H1 (cell line): ENCODE data around the gene PITPNB. TPM values are rescaled to one million over a fixed set of nuclear protein-coding genes. Genes with fewer than 3 reads are reported as not detected.

Source experiments
- CTCF ChIA-PET: fragments of 300-600 bp; sonication (Branson Sonifier 250); formaldehyde crosslinking; loops from one replicate; lab custom pipeline; 2021; ENCODE audit not compliant: partially characterized antibody; lab: Charles Lee
- POLR2A ChIA-PET: fragments of 300-600 bp; sonication (Branson Sonifier 250); formaldehyde crosslinking; loops from one replicate; lab custom pipeline; 2021; ENCODE audit warnings: inconsistent platforms; ENCODE audit not compliant: partially characterized antibody; lab: Charles Lee
- DNase-seq, 2 experiments: peaks; one replicate each; pipeline versions ENCODE4 v3.0.0 to v3.0.0-alpha.2; 2010 to 2022; ENCODE audit warnings: low spot score in 2 of 2, low read depth in 1 of 2, mixed read lengths in 1 of 2
- FAIRE-seq: peaks from 2 replicates; lab custom pipeline; 2011; peaks lifted over from hg19 to GRCh38; lab: Jason Lieb, UNC
- H2AFZ ChIP-seq: 2 replicates; pipeline ENCODE4 v1.8.1; 2012; ENCODE audit warnings: low read length, inconsistent platforms
- H2AK5ac ChIP-seq: 2 replicates; pipeline ENCODE4 v1.6.1; 2013; ENCODE audit warnings: low read depth, low read length
- H2BK120ac ChIP-seq: replicated peaks from 2 replicates; pipeline ENCODE3; 2013; ENCODE audit warnings: low read depth, low read length, inconsistent platforms
- H2BK12ac ChIP-seq: 2 replicates; pipeline ENCODE4 v1.6.1; 2013; ENCODE audit warnings: low read depth, low read length
- H2BK15ac ChIP-seq: 2 replicates; pipeline ENCODE4 v1.6.1; 2013; ENCODE audit warnings: low read length
- H2BK20ac ChIP-seq: 2 replicates; pipeline ENCODE4 v1.6.1; 2013; ENCODE audit warnings: low read length
- H2BK5ac ChIP-seq: 2 replicates; pipeline ENCODE4 v1.6.1; 2013; ENCODE audit warnings: low read depth, low read length
- H3K14ac ChIP-seq: 2 replicates; pipeline ENCODE4 v1.6.1; 2013; ENCODE audit warnings: inconsistent platforms; ENCODE audit not compliant: insufficient read length
- H3K18ac ChIP-seq: 2 replicates; pipeline ENCODE4 v1.6.1; 2013; ENCODE audit warnings: low read length; ENCODE audit errors: extremely low read depth
- H3K23ac ChIP-seq: 2 replicates; pipeline ENCODE4 v1.6.1; 2013; ENCODE audit warnings: inconsistent platforms; ENCODE audit not compliant: insufficient read length
- H3K23me2 ChIP-seq: 2 replicates; pipeline ENCODE4 v1.6.1; 2013; ENCODE audit warnings: low read depth, low read length
- H3K27ac ChIP-seq: 2 replicates; pipeline ENCODE4 v1.6.1; 2011; ENCODE audit warnings: low read depth, low read length, inconsistent platforms
- H3K27me3 ChIP-seq, 4 experiments: replicated peaks in 1 of 4; 1 replicate in 1 of 4; 2 replicates in 3 of 4; pipeline versions ENCODE4 v1.6.1 to v1.8.1; 2011 to 2013; ENCODE audit warnings: low read length in 3 of 4, mild to moderate bottlenecking in 3 of 4, inconsistent platforms in 2 of 4, mixed read lengths in 2 of 4, moderate library complexity in 1 of 4; ENCODE audit not compliant: control insufficient read depth in 3 of 4, insufficient read depth in 3 of 4; ENCODE audit errors: extremely low read depth in 1 of 4
- H3K36me3 ChIP-seq, 4 experiments: 2 replicates each; pipeline versions ENCODE4 v1.6.1 to v1.8.1; 2011 to 2013; ENCODE audit warnings: mild to moderate bottlenecking in 4 of 4, low read length in 3 of 4, moderate library complexity in 2 of 4, control low read depth in 1 of 4, inconsistent platforms in 1 of 4; ENCODE audit not compliant: insufficient read depth in 4 of 4, control insufficient read depth in 2 of 4
- H3K4ac ChIP-seq: replicated peaks from 2 replicates; pipeline ENCODE3; 2013; ENCODE audit warnings: low read length, low read depth, mixed read lengths, inconsistent platforms; ENCODE audit not compliant: insufficient read length
- H3K4me1 ChIP-seq, 4 experiments: replicated peaks in 1 of 4; 1 replicate in 1 of 4; 2 replicates in 3 of 4; pipeline versions ENCODE4 v1.6.1 to v1.8.1; 2011 to 2013; ENCODE audit warnings: low read length in 3 of 4, inconsistent platforms in 2 of 4, mixed read lengths in 1 of 4; ENCODE audit not compliant: insufficient read depth in 4 of 4, control insufficient read depth in 3 of 4
- H3K4me2 ChIP-seq, 2 experiments: 2 replicates each; pipeline versions ENCODE4 v1.6.1 to v1.8.1; 2011 to 2013; ENCODE audit warnings: low read depth in 2 of 2, low read length in 2 of 2, control low read depth in 1 of 2, inconsistent platforms in 1 of 2, mild to moderate bottlenecking in 1 of 2; ENCODE audit not compliant: insufficient read depth in 1 of 2
- H3K4me3 ChIP-seq, 4 experiments: fragments of 200-600, 300-600 bp in 1 of 4; sonication (generic), shearing (Covaris generic), sonication (Bioruptor Twin) in 1 of 4; 2 replicates each; pipeline versions ENCODE4 v1.5.1 to v1.8.1; 2011 to 2016; ENCODE audit warnings: low read length in 4 of 4, low read depth in 3 of 4, control low read depth in 2 of 4, inconsistent platforms in 2 of 4, mild to moderate bottlenecking in 2 of 4, mixed read lengths in 1 of 4, moderate library complexity in 1 of 4; ENCODE audit not compliant: insufficient read depth in 2 of 4; ENCODE audit errors: extremely low read depth in 1 of 4
- H3K56ac ChIP-seq: replicated peaks from 2 replicates; pipeline ENCODE3; 2013; ENCODE audit warnings: low read depth, mild to moderate bottlenecking, mixed read lengths, low read length, inconsistent platforms; ENCODE audit not compliant: insufficient read length
- H3K79me1 ChIP-seq: 2 replicates; pipeline ENCODE4 v1.6.1; 2013; ENCODE audit warnings: low read depth, low read length, control low read depth
- H3K79me2 ChIP-seq, 2 experiments: 2 replicates each; pipeline versions ENCODE4 v1.6.1 to v1.8.1; 2012 to 2013; ENCODE audit warnings: low read length in 2 of 2, mild to moderate bottlenecking in 2 of 2, inconsistent platforms in 1 of 2; ENCODE audit not compliant: insufficient read depth in 2 of 2, control insufficient read depth in 1 of 2
- H3K9ac ChIP-seq, 4 experiments: replicated peaks in 1 of 4; 1 replicate in 1 of 4; 2 replicates in 3 of 4; pipeline versions ENCODE4 v1.6.1 to v1.8.1; 2011 to 2013; ENCODE audit warnings: low read depth in 3 of 4, low read length in 3 of 4, control low read depth in 2 of 4, mild to moderate bottlenecking in 2 of 4, moderate library complexity in 2 of 4, inconsistent platforms in 1 of 4; ENCODE audit errors: extremely low read depth in 1 of 4
- H3K9me3 ChIP-seq, 2 experiments: 2 replicates each; pipeline versions ENCODE4 v1.6.1 to v1.8.1; 2012 to 2013; ENCODE audit warnings: mild to moderate bottlenecking in 2 of 2, moderate library complexity in 2 of 2, control low read depth in 1 of 2, inconsistent platforms in 1 of 2, low read depth in 1 of 2, low read length in 1 of 2, mixed read lengths in 1 of 2; ENCODE audit not compliant: insufficient read depth in 2 of 2
- H4K20me1 ChIP-seq, 2 experiments: replicated peaks in 1 of 2; 2 replicates each; pipeline versions ENCODE3 to v1.8.1; 2011 to 2013; ENCODE audit warnings: inconsistent platforms in 2 of 2, low read length in 2 of 2, mild to moderate bottlenecking in 1 of 2; ENCODE audit not compliant: insufficient read depth in 2 of 2, control insufficient read depth in 1 of 2
- H4K5ac ChIP-seq: 2 replicates; pipeline ENCODE4 v1.6.1; 2013; ENCODE audit warnings: low read length, low read depth, mixed read lengths, inconsistent platforms; ENCODE audit not compliant: insufficient read length
- H4K8ac ChIP-seq: 2 replicates; pipeline ENCODE4 v1.8.0; 2013; ENCODE audit warnings: mild to moderate bottlenecking, moderate library complexity, low read length, inconsistent platforms; ENCODE audit not compliant: insufficient read depth; ENCODE audit errors: extremely low read depth
- H4K91ac ChIP-seq: replicated peaks from 2 replicates; pipeline ENCODE3; 2013; ENCODE audit warnings: low read length, mixed read lengths, inconsistent platforms; ENCODE audit not compliant: insufficient read length
- BACH1 ChIP-seq: IDR thresholded peaks from 2 replicates; pipeline ENCODE4 v1.6.1; 2012; ENCODE audit warnings: low read length, improper control_type of control experiment
- BRCA1 ChIP-seq: IDR thresholded peaks from 2 replicates; pipeline ENCODE4 v1.6.1; 2012; ENCODE audit warnings: low read depth, low read length, improper control_type of control experiment
- CBX8 ChIP-seq: fragments of 300-800, 300-1000 bp; sonication (generic); IDR thresholded peaks from 2 replicates; pipeline ENCODE4 v1.7.1; 2016; ENCODE audit warnings: low read depth, low read length, borderline replicate concordance
- CHD2 ChIP-seq: IDR thresholded peaks from 2 replicates; pipeline ENCODE4 v1.6.1; 2012; ENCODE audit warnings: low read length, improper control_type of control experiment
- CREB1 ChIP-seq: IDR thresholded peaks from 2 replicates; pipeline ENCODE4 v1.6.1; 2012; ENCODE audit warnings: inconsistent platforms
- MAFK ChIP-seq: IDR thresholded peaks from 2 replicates; pipeline ENCODE4 v1.6.1; 2012; ENCODE audit warnings: low read depth, mild to moderate bottlenecking, improper control_type of control experiment, low read length
- POU5F1 ChIP-seq: IDR thresholded peaks from 2 replicates; pipeline ENCODE4 v1.6.1; 2011; ENCODE audit warnings: low read depth, mild to moderate bottlenecking, low read length, moderate library complexity
- RXRA ChIP-seq: IDR thresholded peaks from 2 replicates; pipeline ENCODE4 v1.6.1; 2011; ENCODE audit warnings: low read depth, mild to moderate bottlenecking, low read length, moderate library complexity; ENCODE audit not compliant: insufficient read depth
- SAP30 ChIP-seq: fragments of 300-600 bp; sonication (generic); IDR thresholded peaks from 2 replicates; pipeline ENCODE4 v1.7.1; 2012; ENCODE audit warnings: low read length, moderate library complexity, mild to moderate bottlenecking, inconsistent platforms; ENCODE audit not compliant: insufficient read depth, insufficient replicate concordance
- SIX5 ChIP-seq: IDR thresholded peaks from 2 replicates; pipeline ENCODE4 v1.6.1; 2011; ENCODE audit warnings: mild to moderate bottlenecking, low read depth, low read length
- SP4 ChIP-seq: IDR thresholded peaks from 2 replicates; pipeline ENCODE4 v1.6.1; 2012; ENCODE audit warnings: low read length, inconsistent platforms
- TBP ChIP-seq: IDR thresholded peaks from 2 replicates; pipeline ENCODE4 v1.6.1; 2011; ENCODE audit warnings: low read depth, low read length, improper control_type of control experiment
- TEAD4 ChIP-seq: IDR thresholded peaks from 2 replicates; pipeline ENCODE4 v1.6.1; 2012; ENCODE audit warnings: low read depth, low read length, inconsistent platforms, mixed read lengths
- ZNF274 ChIP-seq: IDR thresholded peaks from 2 replicates; pipeline ENCODE4 v1.7.0; 2012; ENCODE audit warnings: low read length, borderline replicate concordance; ENCODE audit errors: extremely low read depth
- WGBS, 2 experiments: shearing (Covaris generic) in 1 of 2; methylation state at CpG; one replicate each; pipeline versions ENCODE4 v1.1.6 to v1.1.7; 2013 to 2015; ENCODE audit warnings: low lambda C conversion rate in 2 of 2, mixed read lengths in 2 of 2, inconsistent platforms in 1 of 2, low coverage in 1 of 2, missing lambda C conversion rate in 1 of 2; ENCODE audit not compliant: insufficient replicate concordance in 2 of 2, insufficient coverage in 1 of 2, insufficient read length in 1 of 2; ENCODE audit errors: extremely low coverage in 1 of 2, missing lambda C conversion rate in 1 of 2; 5-methylcytosine and 5-hydroxymethylcytosine counted together
- polyA plus RNA-seq, 7 experiments: library from polyadenylated mRNA; depleted of rRNA in 3 of 7; stranded (reverse) in 5 of 7; unstranded in 2 of 7; fragments of >200 nt in 5 of 7; fragments of 200-250 nt in 2 of 7; gene quantifications; 1 replicate in 5 of 7; 2 replicates in 1 of 7; 4 replicates in 1 of 7; pipeline versions ENCODE4 v1.2.1 to v1.2.3, GENCODE V29; 2011 to 2013; ENCODE audit warnings: missing spikeins in 2 of 7, mixed read lengths in 2 of 7
- total RNA-seq: library from RNA; stranded (reverse); fragmentation: NEBNext Ultra II Directional; extraction: Animal tissue kit (Norgen Biotek cat#: 25700); gene quantifications from 2 replicates; pipeline ENCODE4 v1.2.1, GENCODE V29; 2021
- TF ChIP-seq, protein P1 (sequence below): IDR thresholded peaks from 2 replicates; pipeline ENCODE4 v1.6.1; 2011; ENCODE audit warnings: low read length, improper control_type of control experiment

The PITPNB gene
- total and polyA plus RNA-seq, 2 of the 8 experiments (the other 6 are each of a cell fraction or from before 2014, with no cell fraction given), result 24.6 to 89.3 TPM

DNA sequence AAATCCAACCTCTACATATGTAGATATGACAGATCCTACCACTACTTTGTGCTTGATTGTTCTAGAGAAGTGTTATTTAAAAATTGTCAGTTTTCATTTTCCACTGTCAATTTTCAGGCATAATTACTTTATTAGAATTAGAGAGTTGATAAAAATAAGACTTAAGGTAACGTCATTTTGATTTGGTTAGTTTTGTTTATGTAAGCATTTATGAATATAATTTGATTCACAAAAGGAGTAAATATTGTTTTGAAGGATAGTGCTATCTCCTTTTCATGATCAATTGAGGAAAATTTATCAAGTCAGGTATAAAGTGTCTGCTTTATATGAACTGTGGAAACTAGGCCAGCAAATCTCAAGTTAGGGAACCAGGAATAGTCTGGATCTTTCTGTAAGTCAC is 42.6 kb upstream of the PITPNB start:
- no peaks in the 10 kb centered on the region for H3K79me2 ChIP-seq
- no peak overlapping the region for H4K91ac ChIP-seq
- no peaks in the 10 kb centered on the region for H3K9me3 ChIP-seq
- POLR2A ChIA-PET, result interaction anchor here (1.3 kb wide), 1 partner anchor 17 kb away, joined by 5 read pairs; no protein-coding TSS in a partner anchor
- no peak overlapping the region for H3K18ac ChIP-seq
- H3K4me1 ChIP-seq, result peaks cover 0 to 4% (median 1%) of the 10 kb centered on the region in 4 experiments; a peak in 2 of 7 replicates
- no peak overlapping the region for H2BK12ac ChIP-seq
- no peak overlapping the region for H2BK120ac ChIP-seq
- no peak for DNase-seq
- no peak overlapping the region for H4K5ac ChIP-seq
- no peaks in the 10 kb centered on the region for H4K20me1 ChIP-seq
- CTCF ChIA-PET, result no interaction called here
- H2BK5ac ChIP-seq, result no peak overlapping the region
- no peak overlapping the region for H2BK20ac ChIP-seq
- H3K36me3 ChIP-seq, result no peaks in the 10 kb centered on the region
- no peak overlapping the region for H2AK5ac ChIP-seq
- H3K4me2 ChIP-seq, result no peak overlapping the region
- no peaks in the 10 kb centered on the region for H3K23me2 ChIP-seq
- no peak overlapping the region for H3K27ac ChIP-seq
- H3K23ac ChIP-seq, result no peak overlapping the region
- no peak for FAIRE-seq
- no peak overlapping the region for H2BK15ac ChIP-seq
- no peak overlapping the region for H3K14ac ChIP-seq
- WGBS, 2 experiments, result 85 to 100% methylated on average over 1 of the region's 1 CpG
- no peak overlapping the region for H3K4ac ChIP-seq
- no peak overlapping the region for H3K9ac ChIP-seq
- no peak overlapping the region for H3K56ac ChIP-seq
- no peak overlapping the region for H2AFZ ChIP-seq
- no peak overlapping the region for H4K8ac ChIP-seq
- no peaks in the 10 kb centered on the region for H3K27me3 ChIP-seq
- H3K79me1 ChIP-seq, result no peaks in the 10 kb centered on the region
- no peak overlapping the region for H3K4me3 ChIP-seq
- TF ChIP-seq BACH1 (no peak), MAFK (no peak), CREB1 (no peak), SIX5 (no peak), CHD2 (no peak), CBX8 (no peak), RXRA (no peak), BRCA1 (no peak), TEAD4 (no peak), SP4 (no peak), POU5F1 (no peak), TBP (no peak), ZNF274 (no peak), SAP30 (no peak)
- TF ChIP-seq, protein P1, sequence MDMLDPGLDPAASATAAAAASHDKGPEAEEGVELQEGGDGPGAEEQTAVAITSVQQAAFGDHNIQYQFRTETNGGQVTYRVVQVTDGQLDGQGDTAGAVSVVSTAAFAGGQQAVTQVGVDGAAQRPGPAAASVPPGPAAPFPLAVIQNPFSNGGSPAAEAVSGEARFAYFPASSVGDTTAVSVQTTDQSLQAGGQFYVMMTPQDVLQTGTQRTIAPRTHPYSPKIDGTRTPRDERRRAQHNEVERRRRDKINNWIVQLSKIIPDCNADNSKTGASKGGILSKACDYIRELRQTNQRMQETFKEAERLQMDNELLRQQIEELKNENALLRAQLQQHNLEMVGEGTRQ, result no peak
